ENCODE results near the gene ZDHHC17.

DNA sequence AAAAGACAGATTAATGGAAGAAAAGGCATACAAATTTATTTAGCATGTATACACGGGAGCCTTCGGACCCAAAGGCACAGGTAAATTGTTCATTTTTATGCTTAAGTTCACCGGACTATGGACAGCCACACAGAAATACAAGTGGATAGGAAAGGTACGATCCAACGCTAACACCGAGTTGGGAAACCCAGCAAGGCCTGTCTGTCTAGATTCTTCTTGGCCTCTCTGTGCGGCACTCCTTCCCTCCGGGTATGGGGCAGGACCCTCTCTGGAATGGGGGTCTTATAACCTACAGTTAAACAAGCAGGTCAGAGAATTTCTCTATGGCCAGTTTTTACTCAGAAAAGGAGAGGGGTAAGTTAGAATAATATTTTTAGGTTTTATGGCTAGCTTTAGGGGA, 23.4 kb upstream of the ZDHHC17 start:
- TF ChIP-seq, protein P1, sequence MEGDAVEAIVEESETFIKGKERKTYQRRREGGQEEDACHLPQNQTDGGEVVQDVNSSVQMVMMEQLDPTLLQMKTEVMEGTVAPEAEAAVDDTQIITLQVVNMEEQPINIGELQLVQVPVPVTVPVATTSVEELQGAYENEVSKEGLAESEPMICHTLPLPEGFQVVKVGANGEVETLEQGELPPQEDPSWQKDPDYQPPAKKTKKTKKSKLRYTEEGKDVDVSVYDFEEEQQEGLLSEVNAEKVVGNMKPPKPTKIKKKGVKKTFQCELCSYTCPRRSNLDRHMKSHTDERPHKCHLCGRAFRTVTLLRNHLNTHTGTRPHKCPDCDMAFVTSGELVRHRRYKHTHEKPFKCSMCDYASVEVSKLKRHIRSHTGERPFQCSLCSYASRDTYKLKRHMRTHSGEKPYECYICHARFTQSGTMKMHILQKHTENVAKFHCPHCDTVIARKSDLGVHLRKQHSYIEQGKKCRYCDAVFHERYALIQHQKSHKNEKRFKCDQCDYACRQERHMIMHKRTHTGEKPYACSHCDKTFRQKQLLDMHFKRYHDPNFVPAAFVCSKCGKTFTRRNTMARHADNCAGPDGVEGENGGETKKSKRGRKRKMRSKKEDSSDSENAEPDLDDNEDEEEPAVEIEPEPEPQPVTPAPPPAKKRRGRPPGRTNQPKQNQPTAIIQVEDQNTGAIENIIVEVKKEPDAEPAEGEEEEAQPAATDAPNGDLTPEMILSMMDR (IDR thresholded peaks at IDR 0.05) = no peak
- TF ChIP-seq POLR2A (IDR thresholded peaks at IDR 0.05) = no peak

Measured in sigmoid colon (tissue), 3 donors.